ENCODE results near the gene MDP1. TPM values are rescaled to one million over a fixed set of nuclear protein-coding genes. Genes with fewer than 3 reads are reported as not detected.

MDP1 gene
- 21.8 TPM for polyA plus RNA-seq
- long read RNA-seq, donor 1, partial matches to known transcripts: 0 of 4 reads
- long read RNA-seq, donor 1, other reads (novel, unspliced or antisense): 0 of 4 reads
- long read RNA-seq, donor 2, transcript MDP1-201 (6 exons, 730 nt): major isoform, 10 of 12 reads
- long read RNA-seq, donor 2, partial matches to known transcripts: 0 of 12 reads
- long read RNA-seq, donor 2, other reads (novel, unspliced or antisense): 0 of 12 reads
- long read RNA-seq, donor 3: 0 reads
- long read RNA-seq, donor 4, partial matches to known transcripts: 0 of 4 reads
- long read RNA-seq, donor 4, other reads (novel, unspliced or antisense): 0 of 4 reads
- long read RNA-seq, donor 5, transcript MDP1-201 (6 exons, 730 nt): major isoform, 11 of 11 reads
- long read RNA-seq, donor 5, partial matches to known transcripts: 0 of 11 reads
- long read RNA-seq, donor 5, other reads (novel, unspliced or antisense): 0 of 11 reads
- long read RNA-seq, donor 6, transcript MDP1-201 (6 exons, 730 nt): major isoform, 5 of 7 reads
- long read RNA-seq, donor 6, partial matches to known transcripts: 0 of 7 reads
- long read RNA-seq, donor 6, other reads (novel, unspliced or antisense): 0 of 7 reads
- long read RNA-seq, donor 7, transcript MDP1-201 (6 exons, 730 nt): major isoform, 8 of 11 reads
- long read RNA-seq, donor 7, partial matches to known transcripts: 0 of 11 reads
- long read RNA-seq, donor 7, other reads (novel, unspliced or antisense): 0 of 11 reads
- long read RNA-seq, donor 8, transcript MDP1-201 (6 exons, 730 nt): major isoform, 13 of 15 reads
- long read RNA-seq, donor 8, partial matches to known transcripts: 0 of 15 reads
- long read RNA-seq, donor 8, other reads (novel, unspliced or antisense): 0 of 15 reads
- long read RNA-seq, donor 9, transcript MDP1-201 (6 exons, 730 nt): major isoform, 11 of 14 reads
- long read RNA-seq, donor 9, partial matches to known transcripts: 0 of 14 reads
- long read RNA-seq, donor 9, other reads (novel, unspliced or antisense): 0 of 14 reads
- long read RNA-seq, donor 10, transcript MDP1-201 (6 exons, 730 nt): major isoform, 7 of 10 reads
- long read RNA-seq, donor 10, partial matches to known transcripts: 0 of 10 reads
- long read RNA-seq, donor 10, other reads (novel, unspliced or antisense): 0 of 10 reads
- long read RNA-seq, donor 11, transcript MDP1-201 (6 exons, 730 nt): major isoform, 8 of 8 reads
- long read RNA-seq, donor 11, partial matches to known transcripts: 0 of 8 reads
- long read RNA-seq, donor 11, other reads (novel, unspliced or antisense): 0 of 8 reads

- Histone ChIP-seq H3K27me3 (ENCODE audit: control insufficient read depth, insufficient read depth, low read length) (no peaks in the 10 kb centered on the region), H3K36me3 (ENCODE audit: control insufficient read depth, insufficient read depth, low read length) (peaks cover 14% of the 10 kb centered on the region), H3K4me1 (ENCODE audit: control insufficient read depth, insufficient read depth, low read length) (peaks cover 18% of the 10 kb centered on the region), H3K9me3 (ENCODE audit: control insufficient read depth, low read depth, low read length) (no peaks in the 10 kb centered on the region), H3K27ac (ENCODE audit: low read length) (peak within 1 kb of the TSS; percentile 98), H3K4me3 (ENCODE audit: low read length) (peak within 1 kb of the TSS; percentile 62)
- WGBS (ENCODE audit: insufficient coverage, low lambda C conversion rate): no CpG with 5 or more reads among the region's 40 CpGs
- peak; percentile 92 to 93 for DNase-seq
These were observed at the start of gene MDP1 for GRCh38 chr14:24215495-24216344. Gene MDP1 (minus strand): TSS chr14:24216066. CDS start chr14:24215955, 111 bp downstream.

- Histone ChIP-seq H3K9me3 (ENCODE audit: control insufficient read depth, low read depth, low read length) (no peaks in the 10 kb centered on the region), H3K27ac (ENCODE audit: low read length) (no peak overlapping the region), H3K36me3 (ENCODE audit: control insufficient read depth, insufficient read depth, low read length) (peaks cover 34% of the 10 kb centered on the region), H3K4me1 (ENCODE audit: control insufficient read depth, insufficient read depth, low read length) (no peaks in the 10 kb centered on the region), H3K4me3 (ENCODE audit: low read length) (no peak overlapping the region), H3K27me3 (ENCODE audit: control insufficient read depth, insufficient read depth, low read length) (no peaks in the 10 kb centered on the region)
- WGBS (ENCODE audit: insufficient coverage, low lambda C conversion rate): no CpG with 5 or more reads among the region's 6 CpGs
- no peak for DNase-seq
These were observed 48.4 kb upstream of the MDP1 start for GRCh38 chr14:24264298-24264697.

GRCh38 chr14:24263848-24264247 lies 48.0 kb upstream of the MDP1 start:
- H3K4me3 ChIP-seq (ENCODE audit: low read length): no peak overlapping the region
- no peaks in the 10 kb centered on the region for H3K27me3 ChIP-seq (ENCODE audit: control insufficient read depth, insufficient read depth, low read length)
- WGBS (ENCODE audit: insufficient coverage, low lambda C conversion rate): 67% methylated on average over 1 of the region's 6 CpGs
- H3K4me1 ChIP-seq (ENCODE audit: control insufficient read depth, insufficient read depth, low read length): no peaks in the 10 kb centered on the region
- DNase-seq: no peak
- no peaks in the 10 kb centered on the region for H3K9me3 ChIP-seq (ENCODE audit: control insufficient read depth, low read depth, low read length)
- H3K27ac ChIP-seq (ENCODE audit: low read length): no peak overlapping the region
- peaks cover 30% of the 10 kb centered on the region for H3K36me3 ChIP-seq (ENCODE audit: control insufficient read depth, insufficient read depth, low read length)

GRCh38 chr14:24262821-24263733 lies 47.2 kb upstream of the MDP1 start, which contains the start of gene TGM1:
Gene TGM1 (minus strand): TSS chr14:24263177. CDS start chr14:24262352, 825 bp downstream.
- H3K9me3 ChIP-seq (ENCODE audit: control insufficient read depth, low read depth, low read length): no peaks in the 10 kb centered on the region
- no peak within 1 kb of the TSS for H3K4me3 ChIP-seq (ENCODE audit: low read length)
- no CpG with 5 or more reads among the region's 14 CpGs for WGBS (ENCODE audit: insufficient coverage, low lambda C conversion rate)
- peaks cover 22% of the 10 kb centered on the region for H3K36me3 ChIP-seq (ENCODE audit: control insufficient read depth, insufficient read depth, low read length)
- H3K27ac ChIP-seq (ENCODE audit: low read length): no peak within 1 kb of the TSS
- H3K27me3 ChIP-seq (ENCODE audit: control insufficient read depth, insufficient read depth, low read length): no peaks in the 10 kb centered on the region
- DNase-seq: no peak
- H3K4me1 ChIP-seq (ENCODE audit: control insufficient read depth, insufficient read depth, low read length): no peaks in the 10 kb centered on the region

- no peaks in the 10 kb centered on the region for H3K27me3 ChIP-seq (ENCODE audit: control insufficient read depth, insufficient read depth, low read length)
- no peaks in the 10 kb centered on the region for H3K4me1 ChIP-seq (ENCODE audit: control insufficient read depth, insufficient read depth, low read length)
- no peak overlapping the region for H3K27ac ChIP-seq (ENCODE audit: low read length)
- no peaks in the 10 kb centered on the region for H3K9me3 ChIP-seq (ENCODE audit: control insufficient read depth, low read depth, low read length)
- no CpG with 5 or more reads among the region's 19 CpGs for WGBS (ENCODE audit: insufficient coverage, low lambda C conversion rate)
- no peak for DNase-seq
- H3K36me3 ChIP-seq (ENCODE audit: control insufficient read depth, insufficient read depth, low read length): peaks cover 13% of the 10 kb centered on the region
- H3K4me3 ChIP-seq (ENCODE audit: low read length): no peak overlapping the region
These were observed 46.1 kb upstream of the MDP1 start for GRCh38 chr14:24261969-24262327.

- H3K4me1 ChIP-seq (ENCODE audit: control insufficient read depth, insufficient read depth, low read length): no peaks in the 10 kb centered on the region
- peaks cover 7% of the 10 kb centered on the region for H3K36me3 ChIP-seq (ENCODE audit: control insufficient read depth, insufficient read depth, low read length)
- H3K27ac ChIP-seq (ENCODE audit: low read length): no peak overlapping the region
- DNase-seq: no peak
- no peak overlapping the region for H3K4me3 ChIP-seq (ENCODE audit: low read length)
- no CpG with 5 or more reads among the region's 20 CpGs for WGBS (ENCODE audit: insufficient coverage, low lambda C conversion rate)
- H3K9me3 ChIP-seq (ENCODE audit: control insufficient read depth, low read depth, low read length): no peaks in the 10 kb centered on the region
- H3K27me3 ChIP-seq (ENCODE audit: control insufficient read depth, insufficient read depth, low read length): no peaks in the 10 kb centered on the region
These were observed 45.5 kb upstream of the MDP1 start for GRCh38 chr14:24261256-24261968.

- Histone ChIP-seq H3K4me3 (ENCODE audit: low read length) (no peak overlapping the region), H3K4me1 (ENCODE audit: control insufficient read depth, insufficient read depth, low read length) (no peaks in the 10 kb centered on the region), H3K27me3 (ENCODE audit: control insufficient read depth, insufficient read depth, low read length) (no peaks in the 10 kb centered on the region), H3K9me3 (ENCODE audit: control insufficient read depth, low read depth, low read length) (no peaks in the 10 kb centered on the region), H3K27ac (ENCODE audit: low read length) (no peak overlapping the region), H3K36me3 (ENCODE audit: control insufficient read depth, insufficient read depth, low read length) (peaks cover 3% of the 10 kb centered on the region)
- no peak for DNase-seq
- WGBS (ENCODE audit: insufficient coverage, low lambda C conversion rate): no CpG with 5 or more reads among the region's 4 CpGs
These were observed 44.9 kb upstream of the MDP1 start for GRCh38 chr14:24260780-24261157.

- Histone ChIP-seq H3K4me1 (ENCODE audit: control insufficient read depth, insufficient read depth, low read length) (no peaks in the 10 kb centered on the region), H3K9me3 (ENCODE audit: control insufficient read depth, low read depth, low read length) (no peaks in the 10 kb centered on the region), H3K27ac (ENCODE audit: low read length) (no peak overlapping the region), H3K4me3 (ENCODE audit: low read length) (no peak overlapping the region), H3K36me3 (ENCODE audit: control insufficient read depth, insufficient read depth, low read length) (peaks cover 2% of the 10 kb centered on the region), H3K27me3 (ENCODE audit: control insufficient read depth, insufficient read depth, low read length) (no peaks in the 10 kb centered on the region)
- no peak for DNase-seq
- no CpG with 5 or more reads among the region's 16 CpGs for WGBS (ENCODE audit: insufficient coverage, low lambda C conversion rate)
These were observed 44.3 kb upstream of the MDP1 start for GRCh38 chr14:24260026-24260779.
